Measurements from ENCODE around the gene MTG2. TPM values are rescaled to one million over a fixed set of nuclear protein-coding genes. Genes with fewer than 3 reads are reported as not detected.

The MTG2 gene
- total and polyA plus RNA-seq, 9 donors = 12.7 to 36.9 (median 33.3) TPM

- intact Hi-C loops (cut with DNase I) = no loop called here
- H3K27me3 ChIP-seq = no peaks in the 10 kb centered on the region
- H3K4me3 ChIP-seq = no peak overlapping the region
- no peaks in the 10 kb centered on the region for H3K36me3 ChIP-seq
- H3K9me3 ChIP-seq = no peaks in the 10 kb centered on the region
- no peak overlapping the region for H3K27ac ChIP-seq
- WGBS, 3 donors = 86 to 87% (median 87%) methylated on average over 14 of the region's 14 CpGs
- peak in 1 of 5 donors; percentile 17 for DNase-seq
- TF ChIP-seq EP300 (IDR thresholded peaks at IDR 0.05) (no peak), POLR2A (IDR thresholded peaks at IDR 0.05) (no peak)
- TF ChIP-seq, protein P1, sequence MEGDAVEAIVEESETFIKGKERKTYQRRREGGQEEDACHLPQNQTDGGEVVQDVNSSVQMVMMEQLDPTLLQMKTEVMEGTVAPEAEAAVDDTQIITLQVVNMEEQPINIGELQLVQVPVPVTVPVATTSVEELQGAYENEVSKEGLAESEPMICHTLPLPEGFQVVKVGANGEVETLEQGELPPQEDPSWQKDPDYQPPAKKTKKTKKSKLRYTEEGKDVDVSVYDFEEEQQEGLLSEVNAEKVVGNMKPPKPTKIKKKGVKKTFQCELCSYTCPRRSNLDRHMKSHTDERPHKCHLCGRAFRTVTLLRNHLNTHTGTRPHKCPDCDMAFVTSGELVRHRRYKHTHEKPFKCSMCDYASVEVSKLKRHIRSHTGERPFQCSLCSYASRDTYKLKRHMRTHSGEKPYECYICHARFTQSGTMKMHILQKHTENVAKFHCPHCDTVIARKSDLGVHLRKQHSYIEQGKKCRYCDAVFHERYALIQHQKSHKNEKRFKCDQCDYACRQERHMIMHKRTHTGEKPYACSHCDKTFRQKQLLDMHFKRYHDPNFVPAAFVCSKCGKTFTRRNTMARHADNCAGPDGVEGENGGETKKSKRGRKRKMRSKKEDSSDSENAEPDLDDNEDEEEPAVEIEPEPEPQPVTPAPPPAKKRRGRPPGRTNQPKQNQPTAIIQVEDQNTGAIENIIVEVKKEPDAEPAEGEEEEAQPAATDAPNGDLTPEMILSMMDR (IDR thresholded peaks at IDR 0.05) = no peak
- H3K4me1 ChIP-seq (ENCODE audit: insufficient read depth) = no peaks in the 10 kb centered on the region
These were observed 9.1 kb downstream of the MTG2 start for GRCh38 chr20:62191781-62192559.

DNA sequence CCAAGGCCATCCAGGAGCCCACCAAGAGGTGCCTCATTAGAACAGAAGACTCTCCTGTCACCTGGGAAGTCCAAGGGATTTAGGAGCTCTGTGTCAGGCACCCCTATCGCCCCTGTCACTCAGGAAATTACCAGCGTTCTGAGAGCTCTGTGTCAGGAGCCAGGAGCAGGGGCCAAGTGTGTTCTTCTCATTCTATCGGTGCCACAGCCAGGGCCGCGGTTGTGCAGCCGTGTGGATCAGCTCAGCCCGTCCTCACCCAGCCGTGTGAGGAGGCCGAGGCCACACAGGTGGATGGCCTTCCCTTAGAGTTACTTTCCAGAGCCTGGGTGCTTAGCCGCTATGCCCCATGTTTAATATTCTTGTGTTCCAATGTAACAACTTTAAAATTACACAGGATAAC is 9.8 kb downstream of the MTG2 start:
- TF ChIP-seq EP300 (IDR thresholded peaks at IDR 0.05) (no peak), POLR2A (IDR thresholded peaks at IDR 0.05) (no peak)
- TF ChIP-seq, protein P1 (IDR thresholded peaks at IDR 0.05) = no peak
- intact Hi-C loops (cut with DNase I) = no loop called here
- Histone ChIP-seq H3K27me3 (no peaks in the 10 kb centered on the region), H3K4me3 (no peak overlapping the region), H3K4me1 (ENCODE audit: insufficient read depth) (no peaks in the 10 kb centered on the region), H3K27ac (no peak overlapping the region), H3K9me3 (no peaks in the 10 kb centered on the region), H3K36me3 (no peaks in the 10 kb centered on the region)
- 73 to 83% (median 79%) methylated on average over 10 of the region's 10 CpGs for WGBS, 3 donors
- peak in 1 of 5 donors; percentile 19 for DNase-seq

GRCh38 chr20:62193079-62194025 is 10.5 kb downstream of the MTG2 start:
- TF ChIP-seq POLR2A (IDR thresholded peaks at IDR 0.05) (no peak), EP300 (IDR thresholded peaks at IDR 0.05) (no peak)
- TF ChIP-seq, protein P1 (IDR thresholded peaks at IDR 0.05) = no peak
- H3K4me1 ChIP-seq (ENCODE audit: insufficient read depth) = no peaks in the 10 kb centered on the region
- H3K27ac ChIP-seq = no peak overlapping the region
- no peaks in the 10 kb centered on the region for H3K27me3 ChIP-seq
- intact Hi-C loops (cut with DNase I) = no loop called here
- no peaks in the 10 kb centered on the region for H3K9me3 ChIP-seq
- DNase-seq = peak in 1 of 5 donors; percentile 27
- H3K4me3 ChIP-seq = no peak overlapping the region
- no peaks in the 10 kb centered on the region for H3K36me3 ChIP-seq
- WGBS, 3 donors = 84 to 86% (median 85%) methylated on average over 29 of the region's 29 CpGs

GRCh38 chr20:62195075-62195405 is 12.2 kb downstream of the MTG2 start:
- peak in 1 of 5 donors; percentile 11 for DNase-seq
- WGBS, 3 donors = 71 to 77% (median 72%) methylated on average over 8 of the region's 8 CpGs
- Histone ChIP-seq H3K4me1 (ENCODE audit: insufficient read depth) (no peaks in the 10 kb centered on the region), H3K27ac (no peak overlapping the region), H3K36me3 (no peaks in the 10 kb centered on the region), H3K27me3 (no peaks in the 10 kb centered on the region), H3K9me3 (no peaks in the 10 kb centered on the region), H3K4me3 (no peak overlapping the region)
- TF ChIP-seq POLR2A (IDR thresholded peaks at IDR 0.05) (no peak), EP300 (IDR thresholded peaks at IDR 0.05) (no peak)
- TF ChIP-seq, protein P1 (IDR thresholded peaks at IDR 0.05) = no peak
- intact Hi-C loops (cut with DNase I) = no loop called here

Data from ovary (tissue), 9 donors.